Activated CD8-positive, alpha-beta memory T cell treated with anti-CD3 and anti-CD28 coated beads, Interleukin-2, amount 50 U/mL, for 24 hours (primary cell): ENCODE measurements around the gene GDPD5.

Experiments used
- DNase-seq: peaks from one replicate; pipeline ENCODE4 v3.0.0-alpha.2; 2020; ENCODE audit errors: extremely low read depth

GDPD5 gene

GRCh38 chr11:75525433-75526191 is at the start of gene GDPD5:
TSS of gene GDPD5 (minus strand) at chr11:75525941. CDS start at chr11:75477735, 48,206 bp downstream.
- peak; percentile 61 for DNase-seq

GRCh38 chr11:75574698-75575602 is 49.2 kb upstream of the GDPD5 start:
- DNase-seq: no peak

GRCh38 chr11:75572744-75573143 is 47.0 kb upstream of the GDPD5 start:
- DNase-seq: no peak

GRCh38 chr11:75571625-75572024 is 45.9 kb upstream of the GDPD5 start:
- no peak for DNase-seq

- no peak for DNase-seq
These were observed 44.9 kb upstream of the GDPD5 start for GRCh38 chr11:75570559-75571139.

- no peak for DNase-seq
These were observed 43.0 kb upstream of the GDPD5 start for GRCh38 chr11:75568616-75569219.

GRCh38 chr11:75567971-75568370 is 42.2 kb upstream of the GDPD5 start:
- no peak for DNase-seq

GRCh38 chr11:75566763-75567279 is 41.1 kb upstream of the GDPD5 start:
- no peak for DNase-seq

GRCh38 chr11:75565916-75566762 is 40.4 kb upstream of the GDPD5 start:
- DNase-seq: no peak

- DNase-seq: no peak
These were observed 39.6 kb upstream of the GDPD5 start for GRCh38 chr11:75565221-75565814.

GRCh38 chr11:75563978-75564552 is 38.3 kb upstream of the GDPD5 start:
- no peak for DNase-seq

GRCh38 chr11:75563501-75563977 is 37.8 kb upstream of the GDPD5 start:
- no peak for DNase-seq

GRCh38 chr11:75562836-75563484 is 37.2 kb upstream of the GDPD5 start:
- DNase-seq: no peak

- peak; percentile 49 for DNase-seq
These were observed 36.5 kb upstream of the GDPD5 start, which contains the start of gene SERPINH1 for GRCh38 chr11:75562048-75562835. TSS of gene SERPINH1 (plus strand) at chr11:75562253. CDS start at chr11:75566350, 4,097 bp downstream.

- DNase-seq: no peak
These were observed 35.8 kb upstream of the GDPD5 start for GRCh38 chr11:75561426-75562047.

GRCh38 chr11:75560644-75561043 is 34.9 kb upstream of the GDPD5 start:
- no peak for DNase-seq

- no peak for DNase-seq
These were observed 33.5 kb upstream of the GDPD5 start for GRCh38 chr11:75558939-75559843.
